ENCODE results near the gene EXD2.
A peak's percentile ranks its signal among the peaks of the same experiment; 100 is the strongest.
"Not testable (repeated sequence)": the region's sequence is repeated elsewhere in the genome, so short reads cannot be mapped to it uniquely, and the experiment has no call there.

Gene EXD2

DNA sequence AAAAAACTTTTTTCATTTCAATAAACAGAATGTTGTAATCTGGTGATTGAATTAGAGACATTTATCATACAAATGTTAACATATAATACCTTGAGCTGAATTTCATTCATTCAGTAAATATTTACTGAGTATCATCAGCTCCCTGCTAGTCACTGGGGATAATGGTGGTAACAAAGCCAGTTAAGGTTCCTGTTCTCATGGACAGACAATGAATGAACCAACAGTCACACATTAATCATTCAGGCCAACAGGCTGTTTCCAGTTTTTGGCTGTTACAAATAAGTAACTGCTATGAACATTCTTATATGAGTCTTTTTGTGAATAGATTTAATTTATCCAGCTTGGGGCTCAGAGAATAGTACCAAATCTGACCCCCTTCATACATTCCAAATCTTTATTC lies 13.5 kb downstream of the EXD2 start:
- no peak for DNase-seq

DNA sequence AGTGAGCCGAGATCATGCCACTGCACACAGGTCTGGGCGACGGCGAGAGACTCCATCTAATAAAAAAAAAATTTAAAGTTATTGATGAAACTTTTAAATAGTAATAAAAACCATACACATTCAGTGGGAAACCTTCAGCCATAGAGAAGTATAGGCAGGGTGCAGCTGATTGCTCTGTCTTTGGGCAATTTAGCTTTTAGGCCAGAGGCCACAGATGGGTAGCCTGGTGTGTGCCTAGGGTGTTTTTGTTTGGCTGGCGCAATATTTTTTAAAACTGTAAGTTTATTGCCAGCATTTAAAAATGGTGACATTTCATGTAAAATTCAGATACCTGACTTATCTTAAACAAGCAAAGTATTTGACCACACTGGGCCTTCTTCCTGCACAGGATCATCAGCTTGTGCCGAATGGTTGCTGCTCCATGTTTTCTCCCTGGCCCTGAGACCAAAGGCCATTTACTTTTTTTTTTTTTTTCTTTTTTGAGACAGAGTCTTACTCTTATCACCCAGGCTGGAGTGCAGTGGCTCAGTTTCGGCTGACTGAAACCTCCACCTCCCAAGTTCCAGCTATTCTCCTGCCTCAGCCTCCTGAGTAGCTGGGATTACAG lies 16.2 kb downstream of the EXD2 start:
- DNase-seq, result no peak

- no peak for DNase-seq
Measured at GRCh38 chr14:69208666-69209065, 17.4 kb downstream of the EXD2 start.

DNA sequence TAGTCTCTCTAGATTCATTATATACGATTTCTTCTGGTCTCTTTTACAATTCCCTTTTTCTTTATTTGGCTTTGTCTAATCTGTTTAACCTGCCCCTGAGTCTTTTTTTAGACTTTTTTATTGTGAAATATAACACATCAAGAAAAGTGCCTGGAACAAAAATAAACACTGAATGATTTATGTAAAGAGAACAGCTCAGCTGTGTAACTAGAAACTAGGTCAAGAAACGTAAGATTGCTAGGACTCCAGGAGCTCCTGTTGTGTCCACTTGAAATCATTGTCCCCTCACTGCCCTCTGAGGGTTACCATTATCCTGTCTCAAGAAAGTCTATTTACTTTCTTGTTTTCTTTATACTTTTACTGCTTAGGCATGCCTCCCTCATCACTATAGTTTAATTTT lies 23.1 kb downstream of the EXD2 start:
- no peak for DNase-seq

DNA sequence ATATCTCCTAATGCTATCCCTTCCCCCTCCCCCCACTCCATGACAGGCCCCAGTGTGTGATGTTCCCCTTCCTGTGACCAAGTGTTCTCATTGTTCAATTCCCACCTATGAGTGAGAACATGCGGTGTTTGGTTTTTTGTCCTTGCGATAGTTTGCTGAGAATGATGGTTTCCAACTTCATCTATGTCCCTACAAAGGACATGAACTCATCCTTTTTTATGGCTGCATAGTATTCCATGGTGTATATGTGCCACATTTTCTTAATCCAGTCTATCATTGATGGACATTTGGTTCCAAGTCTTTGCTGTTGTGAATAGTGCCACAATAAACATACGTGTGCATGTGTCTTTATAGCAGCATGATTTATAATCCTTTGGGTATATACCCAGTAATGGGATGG lies 26.4 kb downstream of the EXD2 start:
- not testable (repeated sequence) for DNase-seq

- DNase-seq, result no peak
Measured at GRCh38 chr14:69224946-69225345, 33.6 kb downstream of the EXD2 start.

DNA sequence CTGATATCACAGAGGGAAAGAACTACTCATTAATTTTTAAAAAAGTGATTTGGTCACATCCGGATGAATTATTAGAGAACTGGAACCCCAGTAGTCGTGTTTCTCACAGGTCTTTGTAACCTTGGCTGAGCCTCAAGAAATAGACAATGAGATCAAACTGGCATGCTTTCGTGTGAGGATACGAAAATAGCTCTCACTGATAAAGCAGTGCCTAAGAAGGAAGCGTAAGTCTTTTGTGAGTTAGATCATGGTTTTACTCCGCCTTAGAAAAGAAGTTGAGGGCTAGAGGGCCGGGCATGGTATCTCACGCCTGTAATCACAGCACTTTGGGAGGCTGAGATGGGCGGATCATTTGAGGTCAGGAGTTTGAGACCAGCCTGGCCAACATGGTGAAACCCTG lies 34.9 kb downstream of the EXD2 start:
- DNase-seq, result no peak

GRCh38 chr14:69226736-69227135 lies 35.4 kb downstream of the EXD2 start:
- DNase-seq, result no peak

GRCh38 chr14:69231486-69231885 lies 40.2 kb downstream of the EXD2 start:
- DNase-seq, result peak; percentile 45

DNA sequence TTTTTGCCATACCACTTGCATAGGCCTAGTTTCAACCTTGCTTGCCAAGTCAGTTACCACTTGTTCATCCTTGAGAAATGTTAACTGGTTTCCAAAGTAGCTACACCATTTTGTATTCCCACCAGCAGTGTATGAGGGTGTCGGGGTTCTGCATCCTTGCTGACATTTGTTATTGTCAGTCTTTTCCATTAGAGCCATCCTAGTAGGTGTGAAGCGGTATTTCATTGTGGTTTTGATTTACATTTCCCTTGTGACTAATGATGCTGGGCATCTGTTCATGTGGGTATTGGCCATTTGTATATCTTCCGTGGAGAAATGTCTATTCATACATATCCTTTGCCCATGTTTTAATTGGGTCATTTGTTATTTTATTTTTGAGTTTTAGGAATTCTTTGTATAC lies 41.1 kb downstream of the EXD2 start:
- no peak for DNase-seq

DNA sequence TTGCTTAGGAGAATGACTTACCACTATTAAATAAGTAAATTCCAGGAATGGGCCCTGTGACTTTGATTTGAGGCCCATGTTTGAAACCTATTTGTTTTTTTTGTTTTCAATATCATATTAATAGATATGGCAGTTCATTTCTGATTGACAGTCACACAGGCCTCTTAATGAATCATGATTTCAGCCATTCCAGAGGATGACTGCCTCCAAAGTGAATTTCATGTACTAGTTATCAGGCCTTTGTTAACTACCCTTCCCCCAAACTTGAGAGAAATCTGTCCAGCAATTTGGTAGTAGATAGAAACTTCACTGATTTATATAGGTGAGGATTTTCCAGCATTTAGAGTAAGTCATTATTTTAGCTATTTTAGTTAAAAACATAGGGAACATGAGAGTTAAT lies 42.8 kb downstream of the EXD2 start:
- DNase-seq, result no peak

DNA sequence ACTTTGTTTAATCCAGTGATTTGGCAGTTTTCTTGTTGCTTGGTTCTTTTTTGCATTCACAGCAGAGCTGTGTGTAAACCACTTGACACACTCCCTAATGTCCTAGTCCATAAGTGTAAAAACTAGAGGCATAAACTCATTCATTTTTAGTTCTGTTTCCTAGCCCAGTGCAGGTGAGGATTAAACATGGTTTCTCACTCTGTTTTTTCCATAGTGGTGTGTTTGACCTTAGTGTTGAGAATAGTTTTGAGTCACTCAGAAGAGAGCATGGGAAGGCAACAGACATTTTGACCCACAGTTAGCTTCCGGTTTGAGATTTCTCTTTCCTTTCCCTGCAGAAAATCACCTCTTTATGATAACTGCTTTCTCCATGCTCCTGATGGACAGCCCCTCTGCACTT lies 44.4 kb downstream of the EXD2 start:
- no peak for DNase-seq

GRCh38 chr14:69237142-69237541 lies 45.8 kb downstream of the EXD2 start:
- DNase-seq, result no peak

DNA sequence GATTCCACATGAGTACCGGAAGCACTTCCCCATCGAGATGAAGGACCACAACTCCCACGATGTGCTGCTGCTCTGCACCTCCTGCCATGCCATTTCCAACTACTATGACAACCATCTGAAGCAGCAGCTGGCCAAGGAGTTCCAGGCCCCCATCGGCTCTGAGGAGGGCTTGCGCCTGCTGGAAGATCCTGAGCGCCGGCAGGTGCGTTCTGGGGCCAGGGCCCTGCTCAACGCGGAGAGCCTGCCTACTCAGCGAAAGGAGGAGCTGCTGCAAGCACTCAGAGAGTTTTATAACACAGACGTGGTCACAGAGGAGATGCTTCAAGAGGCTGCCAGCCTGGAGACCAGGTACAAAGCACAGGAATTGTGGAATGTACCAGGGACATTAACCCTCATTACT lies 46.3 kb downstream of the EXD2 start:
- no peak for DNase-seq

DNA sequence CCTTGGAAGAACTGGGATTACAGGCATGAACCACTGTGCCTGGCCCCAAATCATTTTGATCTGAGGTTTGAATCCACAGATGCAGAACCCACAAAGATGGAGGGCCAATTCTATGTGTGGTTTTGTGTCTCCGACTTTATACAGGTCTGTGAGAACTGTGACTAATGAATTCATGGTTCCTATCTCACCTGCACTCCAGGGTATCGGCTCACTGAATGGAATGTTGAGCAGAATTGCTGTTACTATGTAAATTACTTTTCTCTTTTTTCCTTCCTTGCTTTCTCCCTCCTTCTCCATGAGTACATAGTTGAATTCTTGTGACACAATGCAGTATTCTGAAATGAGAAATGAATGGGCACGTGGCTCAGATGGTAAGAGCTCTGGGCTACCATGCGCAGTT lies 47.6 kb downstream of the EXD2 start:
- no peak for DNase-seq

DNA sequence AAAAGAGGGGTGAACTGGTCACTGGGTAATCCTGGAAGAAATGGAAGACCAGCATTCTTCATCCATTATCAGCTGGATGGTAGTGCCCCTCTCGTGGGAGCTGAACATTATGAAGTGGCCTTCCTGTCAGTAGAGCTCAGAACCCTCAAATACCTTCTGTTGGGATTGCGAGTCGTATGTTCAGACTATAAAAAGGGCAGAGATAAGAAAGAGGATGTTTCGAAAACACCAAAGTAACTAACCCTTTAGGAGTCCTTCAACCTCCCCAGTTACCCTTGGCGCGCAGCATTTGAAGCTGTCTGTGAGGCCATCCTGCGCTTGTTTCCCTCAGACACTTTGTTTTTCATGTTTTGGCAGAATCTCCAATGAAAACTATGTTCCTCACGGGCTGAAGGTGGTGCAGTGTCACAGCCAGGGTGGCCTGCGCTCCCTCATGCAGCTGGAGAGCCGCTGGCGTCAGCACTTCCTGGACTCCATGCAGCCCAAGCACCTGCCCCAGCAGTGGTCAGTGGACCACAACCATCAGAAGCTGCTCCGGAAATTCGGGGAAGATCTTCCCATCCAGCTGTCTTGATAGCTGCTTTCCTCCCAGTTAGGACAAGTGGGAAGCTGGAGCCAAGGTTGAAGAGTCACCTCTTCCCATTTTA lies 49.4 kb downstream of the EXD2 start:
- DNase-seq, result no peak

- DNase-seq, result no peak
Measured at GRCh38 chr14:69241577-69241976, 50.3 kb downstream of the EXD2 start.

- peak; percentile 25 for DNase-seq
Measured at GRCh38 chr14:69242311-69243224, 51.3 kb downstream of the EXD2 start.

DNA sequence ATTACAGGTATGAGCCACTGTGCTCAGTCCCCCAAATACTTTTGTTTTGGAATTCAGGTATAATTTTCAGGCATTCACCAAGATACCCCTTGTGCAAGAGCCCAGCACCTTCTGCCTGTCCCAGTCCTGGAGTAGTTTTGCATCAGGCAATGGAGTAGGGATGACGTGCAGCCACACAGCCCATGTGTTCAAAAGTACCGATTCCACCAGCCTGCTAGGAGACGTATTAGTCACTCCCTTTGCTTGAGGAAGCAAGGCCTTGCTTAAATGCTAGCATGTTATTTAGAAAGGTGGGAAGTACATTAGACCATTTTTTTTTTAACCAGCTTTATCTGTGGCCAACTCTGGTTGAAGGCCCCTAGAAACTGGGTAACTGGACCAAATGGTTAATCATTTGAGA lies 53.6 kb downstream of the EXD2 start:
- DNase-seq, result no peak

DNA sequence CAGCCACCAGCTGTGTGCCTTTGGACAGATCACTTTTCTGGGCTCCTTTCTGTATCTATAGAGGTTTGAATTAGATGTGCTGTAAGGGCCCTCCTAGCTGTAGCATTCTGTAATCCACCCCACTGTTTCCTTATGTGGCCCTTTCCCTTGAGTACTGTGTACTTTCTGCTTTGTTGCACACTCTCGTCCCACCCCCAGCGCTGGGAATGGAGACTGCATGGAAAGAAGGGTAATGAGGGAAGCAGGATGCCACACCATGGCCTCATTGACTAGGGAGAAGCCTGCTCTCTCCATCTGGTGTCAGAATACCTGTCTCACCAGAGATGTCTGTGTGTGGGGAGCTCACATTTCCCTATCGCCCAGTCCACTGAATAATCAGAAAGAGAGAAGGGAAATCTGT lies 55.0 kb downstream of the EXD2 start:
- no peak for DNase-seq

GRCh38 chr14:69247676-69248440 lies 56.6 kb downstream of the EXD2 start:
- DNase-seq, result no peak

GRCh38 chr14:69249603-69250002 lies 58.3 kb downstream of the EXD2 start:
- no peak for DNase-seq

DNA sequence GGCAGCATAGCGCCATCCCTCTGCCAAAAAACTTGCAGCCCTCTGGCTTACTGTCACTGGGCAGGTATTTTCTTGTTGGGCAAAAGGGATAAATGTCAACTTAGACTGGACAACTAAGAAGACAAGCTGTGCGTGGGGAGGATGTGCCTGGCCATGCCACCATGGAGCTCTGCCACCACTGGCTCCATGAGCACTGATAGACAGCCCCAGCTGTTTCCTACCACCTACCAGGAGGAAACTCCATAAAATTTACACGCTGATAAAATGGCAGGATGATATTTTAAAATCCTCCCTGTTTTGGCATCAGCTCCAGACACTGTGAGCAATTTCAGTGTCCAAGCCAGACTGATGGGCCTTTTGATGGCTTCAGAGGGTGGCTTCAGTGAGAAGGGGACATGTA lies 61.6 kb downstream of the EXD2 start:
- no peak for DNase-seq
